GF-D8 (cell line): ENCODE measurements around the gene ADAMTSL2.
"Not testable (repeated sequence)": the region's sequence is repeated elsewhere in the genome, so short reads cannot be mapped to it uniquely, and the experiment has no call there.

Experiments
- DNase-seq: peaks from one replicate; lab custom pipeline; 2025; lab: John Stamatoyannopoulos, UW

The ADAMTSL2 gene

GRCh38 chr9:133558191-133559126 is 24.0 kb downstream of the ADAMTSL2 start:
- DNase-seq, result peak; percentile 46

- DNase-seq, result no peak
Measured at GRCh38 chr9:133560311-133560710, 25.8 kb downstream of the ADAMTSL2 start.

GRCh38 chr9:133560944-133561343 is 26.4 kb downstream of the ADAMTSL2 start:
- no peak for DNase-seq

GRCh38 chr9:133561976-133562554 is 27.6 kb downstream of the ADAMTSL2 start:
- DNase-seq, result no peak

- no peak for DNase-seq
Measured at GRCh38 chr9:133562611-133563290, 28.2 kb downstream of the ADAMTSL2 start.

- no peak for DNase-seq
Measured at GRCh38 chr9:133563291-133563796, 28.8 kb downstream of the ADAMTSL2 start.

GRCh38 chr9:133563814-133564213 is 29.3 kb downstream of the ADAMTSL2 start:
- DNase-seq, result not testable (repeated sequence)

GRCh38 chr9:133564451-133565116 is 30.1 kb downstream of the ADAMTSL2 start:
- no peak for DNase-seq

- DNase-seq, result no peak
Measured at GRCh38 chr9:133566382-133566781, 31.9 kb downstream of the ADAMTSL2 start.

- no peak for DNase-seq
Measured at GRCh38 chr9:133566817-133567216, 32.3 kb downstream of the ADAMTSL2 start.

- DNase-seq, result no peak
Measured at GRCh38 chr9:133568186-133568585, 33.7 kb downstream of the ADAMTSL2 start.

GRCh38 chr9:133569121-133569785 is 34.7 kb downstream of the ADAMTSL2 start:
- no peak for DNase-seq

- no peak for DNase-seq
Measured at GRCh38 chr9:133569891-133570690, 35.6 kb downstream of the ADAMTSL2 start.

- DNase-seq, result no peak
Measured at GRCh38 chr9:133570691-133571080, 36.2 kb downstream of the ADAMTSL2 start.

GRCh38 chr9:133571391-133571890 is 36.9 kb downstream of the ADAMTSL2 start:
- DNase-seq, result no peak

- no peak for DNase-seq
Measured at GRCh38 chr9:133571896-133572595, 37.5 kb downstream of the ADAMTSL2 start.

GRCh38 chr9:133572821-133573361 is 38.4 kb downstream of the ADAMTSL2 start:
- DNase-seq, result no peak

- DNase-seq, result no peak
Measured at GRCh38 chr9:133573791-133574515, 39.4 kb downstream of the ADAMTSL2 start.

GRCh38 chr9:133574771-133575170 is 40.3 kb downstream of the ADAMTSL2 start:
- no peak for DNase-seq
